ENCODE results near the gene SDK2.

GRCh38 chr17:73521376-73521775 lies 122.9 kb downstream of the SDK2 start:
- TF ChIP-seq SUZ12 (IDR thresholded peaks at IDR 0.05), result no peak
- no peak for TF ChIP-seq FOXM1 (IDR thresholded peaks at IDR 0.05; ENCODE audit: borderline replicate concordance)
- no peak for TF ChIP-seq ELF4 (IDR thresholded peaks at IDR 0.05)
